ENCODE measurements around the gene PSMD7.

Gene PSMD7

GRCh38 chr16:74296432-74297144 lies at the start of gene PSMD7:
TSS of gene PSMD7 (plus strand) at chr16:74296814. CDS start at chr16:74296915, 101 bp downstream.
- no peak for FAIRE-seq

- FAIRE-seq: no peak
These were observed 47.4 kb upstream of the PSMD7 start for GRCh38 chr16:74249254-74249653.

GRCh38 chr16:74249846-74250245 lies 46.8 kb upstream of the PSMD7 start:
- FAIRE-seq: no peak

- no peak for FAIRE-seq
These were observed 44.3 kb upstream of the PSMD7 start for GRCh38 chr16:74252329-74252728.

- no peak for FAIRE-seq
These were observed 43.3 kb upstream of the PSMD7 start for GRCh38 chr16:74253161-74253938.

- FAIRE-seq: no peak
These were observed 39.6 kb upstream of the PSMD7 start for GRCh38 chr16:74257061-74257460.

- no peak for FAIRE-seq
These were observed 35.5 kb upstream of the PSMD7 start for GRCh38 chr16:74261068-74261467.

GRCh38 chr16:74264811-74265210 lies 31.8 kb upstream of the PSMD7 start:
- FAIRE-seq: no peak

GRCh38 chr16:74268372-74268782 lies 28.2 kb upstream of the PSMD7 start:
- FAIRE-seq: no peak

GRCh38 chr16:74271872-74272271 lies 24.7 kb upstream of the PSMD7 start:
- FAIRE-seq: no peak

- FAIRE-seq: peak; percentile 65
These were observed 21.5 kb upstream of the PSMD7 start for GRCh38 chr16:74275031-74275636.

- no peak for FAIRE-seq
These were observed 20.9 kb upstream of the PSMD7 start for GRCh38 chr16:74275711-74276110.

- no peak for FAIRE-seq
These were observed 18.6 kb upstream of the PSMD7 start for GRCh38 chr16:74277974-74278373.

GRCh38 chr16:74279266-74279665 lies 17.3 kb upstream of the PSMD7 start:
- no peak for FAIRE-seq

- FAIRE-seq: no peak
These were observed 16.8 kb upstream of the PSMD7 start for GRCh38 chr16:74279805-74280204.

- no peak for FAIRE-seq
These were observed 16.2 kb upstream of the PSMD7 start for GRCh38 chr16:74280448-74280847.

GRCh38 chr16:74281300-74281699 lies 15.3 kb upstream of the PSMD7 start:
- no peak for FAIRE-seq

GRCh38 chr16:74283716-74284115 lies 12.9 kb upstream of the PSMD7 start:
- no peak for FAIRE-seq

GRCh38 chr16:74288065-74288464 lies 8.5 kb upstream of the PSMD7 start:
- no peak for FAIRE-seq

- no peak for FAIRE-seq
These were observed 6.3 kb upstream of the PSMD7 start for GRCh38 chr16:74290356-74290755.

GRCh38 chr16:74291176-74291575 lies 5.4 kb upstream of the PSMD7 start:
- FAIRE-seq: no peak

GRCh38 chr16:74291577-74292208 lies 4.9 kb upstream of the PSMD7 start:
- FAIRE-seq: no peak

- no peak for FAIRE-seq
These were observed 546 bp upstream of the PSMD7 start for GRCh38 chr16:74296104-74296431.
